Endodermal cell (in vitro differentiated cells): ENCODE measurements around the gene OR2AK2. TPM values are rescaled to one million over a fixed set of nuclear protein-coding genes. Genes with fewer than 3 reads are reported as not detected.

ENCODE experiments used
- DNase-seq: peaks from one replicate; pipeline ENCODE4 v3.0.0-alpha.2; 2017
- H3K27ac ChIP-seq: 2 replicates; pipeline ENCODE4 v1.5.1; 2013; ENCODE audit warnings: mild to moderate bottlenecking, low read depth, low read length, moderate library complexity
- H3K27me3 ChIP-seq: 2 replicates; pipeline ENCODE4 v1.6.1; 2013; ENCODE audit warnings: mild to moderate bottlenecking, low read length, moderate library complexity; ENCODE audit not compliant: insufficient read depth, control insufficient read depth, poor library complexity, severe bottlenecking
- H3K36me3 ChIP-seq: 2 replicates; pipeline ENCODE4 v1.7.0; 2013; ENCODE audit warnings: mild to moderate bottlenecking, low read length, moderate library complexity; ENCODE audit not compliant: control insufficient read depth, insufficient read depth
- H3K4me1 ChIP-seq: one replicate; pipeline ENCODE4 v1.7.0; 2013; ENCODE audit warnings: low read length; ENCODE audit not compliant: control insufficient read depth, insufficient read depth
- H3K4me3 ChIP-seq: 2 replicates; pipeline ENCODE4 v1.5.1; 2013; ENCODE audit warnings: mild to moderate bottlenecking, low read length, moderate library complexity
- H3K9ac ChIP-seq: 2 replicates; pipeline ENCODE4 v1.6.1; 2013; ENCODE audit warnings: mild to moderate bottlenecking, low read length, moderate library complexity; ENCODE audit not compliant: poor library complexity, severe bottlenecking; ENCODE audit errors: extremely low read depth
- H3K9me3 ChIP-seq: 2 replicates; pipeline ENCODE4 v1.6.1; 2013; ENCODE audit warnings: mild to moderate bottlenecking, low read length, moderate library complexity; ENCODE audit not compliant: control insufficient read depth
- H3K27ac Mint-ChIP-seq: 2 replicates; pipeline ENCODE4 v1.8.0; 2020; ENCODE audit warnings: mixed read lengths
- H3K27me3 Mint-ChIP-seq: 2 replicates; pipeline ENCODE4 v1.8.0; 2021; ENCODE audit warnings: mild to moderate bottlenecking, mixed read lengths; ENCODE audit not compliant: insufficient read depth
- H3K36me3 Mint-ChIP-seq: 2 replicates; pipeline ENCODE4 v1.8.0; 2020; ENCODE audit warnings: low read depth, mixed read lengths
- H3K4me1 Mint-ChIP-seq: 2 replicates; pipeline ENCODE4 v1.8.0; 2020; ENCODE audit warnings: mixed read lengths
- H3K4me3 Mint-ChIP-seq: 2 replicates; pipeline ENCODE4 v1.8.0; 2020; ENCODE audit warnings: mild to moderate bottlenecking, moderate library complexity, mixed read lengths
- H3K9me3 Mint-ChIP-seq: 2 replicates; pipeline ENCODE4 v1.8.0; 2020; ENCODE audit warnings: mild to moderate bottlenecking, mixed read lengths
- WGBS, 2 experiments: methylation state at CpG; one replicate each; pipeline versions ENCODE4 v1.1.5 to v1.1.7; 2013; ENCODE audit warnings: missing lambda C conversion rate in 2 of 2, mixed read lengths in 1 of 2; ENCODE audit not compliant: insufficient coverage in 1 of 2, insufficient read length in 1 of 2; 5-methylcytosine and 5-hydroxymethylcytosine counted together
- total RNA-seq, 2 donors: library from RNA; stranded (reverse); fragmentation: NEBNext Ultra II Directional in 1 of 2; extraction: Animal tissue kit (Norgen Biotek cat#: 25700) in 1 of 2; gene quantifications; 2 replicates in 1 of 2; 3 replicates in 1 of 2; pipeline ENCODE4 v1.2.1, GENCODE V29; 2021
- TF ChIP-seq, protein P1 (sequence below): fragments of 200-600 bp; sonication (generic); conservative IDR thresholded peaks from 2 replicates; pipeline ENCODE4 v1.5.0; 2021; ENCODE audit warnings: antibody characterized with exemption, mild to moderate bottlenecking

Gene OR2AK2
- total RNA-seq, 2 donors from 2014 or later: not detected

DNA sequence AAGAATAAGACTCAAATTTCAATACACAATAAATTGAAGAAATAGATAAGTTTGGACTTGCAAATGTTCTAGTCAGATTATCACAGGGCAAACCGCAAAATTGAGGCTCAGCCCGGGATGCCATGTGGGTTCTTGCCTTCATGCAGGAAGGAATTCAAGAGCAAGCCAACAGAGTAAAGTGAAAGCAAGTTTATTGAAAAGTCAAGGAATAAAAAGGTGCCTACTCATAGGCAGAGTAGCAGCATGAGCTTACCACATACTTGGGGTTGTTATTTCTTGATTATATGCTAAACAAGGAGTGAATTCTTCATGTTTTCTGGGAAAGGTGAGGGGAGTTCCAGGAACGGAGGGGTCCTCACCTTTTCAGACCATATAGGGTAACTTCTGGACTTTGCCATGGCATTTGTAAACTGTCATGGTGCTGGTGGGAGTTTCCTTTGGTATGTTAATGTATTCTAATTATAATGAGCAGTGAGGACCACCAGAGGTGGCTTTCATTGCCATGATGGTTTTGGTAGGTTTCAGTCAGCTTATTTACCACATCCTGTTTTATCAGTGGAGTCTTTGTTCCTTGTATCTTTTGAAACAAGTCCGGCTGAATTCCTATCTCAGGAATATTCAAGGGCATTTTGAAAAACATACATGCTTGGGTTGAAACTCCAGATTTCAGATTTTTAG is 2.0 kb upstream of the OR2AK2 start:
- H3K27me3 ChIP-seq: no peaks in the 10 kb centered on the region
- no peak overlapping the region for H3K9ac ChIP-seq
- peaks cover 52% of the 10 kb centered on the region for H3K9me3 ChIP-seq
- H3K27me3 Mint-ChIP-seq: no peaks in the 10 kb centered on the region
- WGBS, 2 experiments: 68 to 86% methylated on average over 1 to 4 of the region's 4 CpGs
- no peak for DNase-seq
- no peaks in the 10 kb centered on the region for H3K4me1 ChIP-seq
- H3K27ac Mint-ChIP-seq: no peak overlapping the region
- peaks cover 69% of the 10 kb centered on the region for H3K9me3 Mint-ChIP-seq
- H3K36me3 Mint-ChIP-seq: no peaks in the 10 kb centered on the region
- no peak overlapping the region for H3K4me3 ChIP-seq
- no peaks in the 10 kb centered on the region for H3K4me1 Mint-ChIP-seq
- H3K36me3 ChIP-seq: no peaks in the 10 kb centered on the region
- TF ChIP-seq, protein P1, sequence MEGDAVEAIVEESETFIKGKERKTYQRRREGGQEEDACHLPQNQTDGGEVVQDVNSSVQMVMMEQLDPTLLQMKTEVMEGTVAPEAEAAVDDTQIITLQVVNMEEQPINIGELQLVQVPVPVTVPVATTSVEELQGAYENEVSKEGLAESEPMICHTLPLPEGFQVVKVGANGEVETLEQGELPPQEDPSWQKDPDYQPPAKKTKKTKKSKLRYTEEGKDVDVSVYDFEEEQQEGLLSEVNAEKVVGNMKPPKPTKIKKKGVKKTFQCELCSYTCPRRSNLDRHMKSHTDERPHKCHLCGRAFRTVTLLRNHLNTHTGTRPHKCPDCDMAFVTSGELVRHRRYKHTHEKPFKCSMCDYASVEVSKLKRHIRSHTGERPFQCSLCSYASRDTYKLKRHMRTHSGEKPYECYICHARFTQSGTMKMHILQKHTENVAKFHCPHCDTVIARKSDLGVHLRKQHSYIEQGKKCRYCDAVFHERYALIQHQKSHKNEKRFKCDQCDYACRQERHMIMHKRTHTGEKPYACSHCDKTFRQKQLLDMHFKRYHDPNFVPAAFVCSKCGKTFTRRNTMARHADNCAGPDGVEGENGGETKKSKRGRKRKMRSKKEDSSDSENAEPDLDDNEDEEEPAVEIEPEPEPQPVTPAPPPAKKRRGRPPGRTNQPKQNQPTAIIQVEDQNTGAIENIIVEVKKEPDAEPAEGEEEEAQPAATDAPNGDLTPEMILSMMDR: no peak
- no peak overlapping the region for H3K4me3 Mint-ChIP-seq
- H3K27ac ChIP-seq: no peak overlapping the region

DNA sequence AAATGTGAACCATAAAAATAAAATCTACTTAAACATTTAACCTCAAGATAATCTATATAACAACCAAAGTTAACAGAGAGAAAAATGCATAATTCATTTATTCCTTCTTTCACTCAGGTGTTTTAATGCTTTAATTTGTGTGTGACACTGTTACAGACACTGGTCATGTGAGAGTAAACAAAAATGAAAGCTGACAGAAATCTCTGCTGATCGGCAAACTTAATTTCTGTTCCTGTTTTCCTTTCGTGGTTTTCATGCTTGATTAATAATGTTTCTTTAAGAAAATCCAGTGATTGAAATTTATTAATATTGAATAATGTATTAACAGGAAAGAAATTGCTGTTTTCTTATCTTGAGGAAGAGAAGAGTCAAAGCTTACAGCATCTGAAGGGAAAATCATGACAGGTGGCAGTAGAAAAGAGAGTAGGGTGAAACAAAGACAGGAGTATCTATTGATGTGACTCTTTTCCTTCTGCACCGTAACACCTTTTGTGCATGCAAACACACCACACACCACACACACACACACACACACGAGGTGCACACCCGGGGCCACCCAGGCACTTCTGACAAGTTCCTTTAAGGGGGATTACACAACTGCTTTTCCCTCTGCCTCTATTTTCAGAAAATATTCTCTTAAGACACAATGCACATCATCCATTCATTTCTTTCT is 1.6 kb downstream of the OR2AK2 start:
- TF ChIP-seq, protein P1: no peak
- Mint-ChIP-seq H3K4me3 (no peak overlapping the region), H3K4me1 (no peaks in the 10 kb centered on the region), H3K36me3 (no peaks in the 10 kb centered on the region), H3K9me3 (peaks cover 74% of the 10 kb centered on the region), H3K27me3 (no peaks in the 10 kb centered on the region), H3K27ac (no peak overlapping the region)
- H3K4me3 ChIP-seq: no peak overlapping the region
- no peaks in the 10 kb centered on the region for H3K36me3 ChIP-seq
- H3K27ac ChIP-seq: no peak overlapping the region
- no peaks in the 10 kb centered on the region for H3K4me1 ChIP-seq
- no peak overlapping the region for H3K9ac ChIP-seq
- peaks cover 64% of the 10 kb centered on the region for H3K9me3 ChIP-seq
- DNase-seq: no peak
- H3K27me3 ChIP-seq: no peaks in the 10 kb centered on the region
- WGBS, 2 experiments: 65 to 70% methylated on average over 2 to 4 of the region's 5 CpGs

DNA sequence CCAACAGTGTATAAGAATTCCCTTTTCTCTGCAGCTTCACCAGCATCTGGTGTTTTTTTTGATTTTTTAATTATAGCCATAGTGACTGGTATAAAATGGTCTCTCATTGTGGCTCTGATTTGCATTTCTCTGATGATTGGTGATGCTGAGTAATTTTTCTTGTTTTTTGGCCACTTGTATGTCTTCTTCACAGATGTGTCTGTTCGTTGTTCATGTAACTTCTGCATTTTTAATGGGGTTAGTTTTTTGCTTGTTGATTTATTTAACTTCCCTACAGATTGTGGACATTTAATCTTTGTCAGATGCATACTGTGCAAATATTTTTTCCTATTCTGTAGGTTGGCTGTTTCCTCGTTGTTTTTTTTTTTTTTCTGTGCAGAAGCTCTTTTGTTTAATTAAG is 28.0 kb downstream of the OR2AK2 start:
- Mint-ChIP-seq H3K4me1 (no peaks in the 10 kb centered on the region), H3K27ac (no peak overlapping the region), H3K4me3 (no peak overlapping the region), H3K9me3 (peaks cover 78% of the 10 kb centered on the region), H3K27me3 (no peaks in the 10 kb centered on the region), H3K36me3 (no peaks in the 10 kb centered on the region)
- no peaks in the 10 kb centered on the region for H3K4me1 ChIP-seq
- peaks cover 83% of the 10 kb centered on the region for H3K9me3 ChIP-seq
- no peak overlapping the region for H3K9ac ChIP-seq
- 58% methylated on average over 2 of the region's 2 CpGs; no CpG with 5 or more reads in 1 of the 2 experiments for WGBS, 2 experiments
- no peaks in the 10 kb centered on the region for H3K36me3 ChIP-seq
- H3K4me3 ChIP-seq: peak overlapping the region; percentile 14
- TF ChIP-seq, protein P1: no peak
- H3K27ac ChIP-seq: no peak overlapping the region
- no peaks in the 10 kb centered on the region for H3K27me3 ChIP-seq
- no peak for DNase-seq
